HK-2 (cell line): ENCODE results near the gene KAZN.

Source experiments
- DNase-seq: peaks from one replicate; pipeline ENCODE4 v3.0.0-alpha.2; 2018; ENCODE audit not compliant: unreplicated experiment

KAZN gene

DNA sequence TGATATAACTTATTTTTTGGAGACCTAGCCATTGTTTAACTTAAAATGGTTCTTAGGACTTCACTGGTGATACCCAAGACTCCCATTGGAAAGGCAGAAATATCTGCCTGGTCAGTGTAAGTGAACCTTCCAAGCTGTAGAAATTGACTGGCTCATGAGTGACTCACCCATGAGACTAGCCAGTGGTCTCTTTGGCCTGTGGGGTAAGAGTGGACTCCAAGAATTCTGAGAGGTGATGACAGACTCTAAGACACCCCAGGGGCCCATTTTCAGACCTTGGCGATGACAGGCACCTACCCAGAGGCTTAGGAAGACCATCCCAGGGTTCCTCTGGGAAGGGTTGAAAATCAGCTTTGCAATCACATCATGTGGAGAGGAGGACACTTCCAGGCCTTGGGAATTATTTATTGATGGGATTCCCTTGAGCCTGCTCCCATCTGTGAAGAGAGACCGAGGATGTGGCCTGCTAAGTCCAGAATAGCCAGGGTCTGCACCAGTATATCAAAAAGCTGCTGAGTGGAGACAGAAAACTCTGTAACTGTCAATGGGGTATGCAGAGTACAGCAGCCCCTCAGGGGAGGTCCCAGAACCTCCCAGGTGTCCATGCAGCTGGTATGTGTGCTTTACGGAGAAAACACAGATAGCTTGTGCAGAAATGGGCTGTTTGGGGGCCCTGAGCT, 78.9 kb downstream of the KAZN start:
- no peak for DNase-seq

DNA sequence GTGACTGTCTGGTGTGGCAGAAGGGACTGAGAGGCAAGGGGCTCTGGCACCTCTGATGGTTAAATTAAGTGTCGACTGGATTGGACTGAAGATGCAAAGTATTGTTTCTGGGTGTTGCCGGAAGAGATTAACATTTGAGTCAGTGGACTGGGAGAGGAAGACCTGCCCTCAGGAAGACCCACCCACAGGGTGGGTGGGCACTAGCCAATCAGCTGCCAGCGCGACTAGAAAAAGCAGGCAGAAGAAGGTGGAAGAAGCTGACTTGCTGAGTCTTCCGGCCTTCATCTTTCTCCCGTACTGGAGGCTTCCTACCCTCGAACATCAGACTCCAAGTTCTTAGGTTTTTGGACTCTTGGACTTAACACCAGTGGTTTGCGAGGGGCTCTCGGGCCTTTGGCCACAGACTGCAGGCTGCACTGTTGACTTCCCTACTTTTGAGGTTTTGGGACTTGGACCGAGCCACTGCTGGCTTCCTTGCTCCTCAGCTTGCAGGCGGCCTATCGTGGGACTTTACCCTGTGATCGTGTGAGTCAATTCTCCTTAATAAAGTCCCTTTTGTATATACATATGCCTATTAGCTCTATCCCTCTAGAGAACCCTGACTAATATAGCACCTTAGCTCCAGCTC, 79.6 kb downstream of the KAZN start:
- DNase-seq = no peak

DNA sequence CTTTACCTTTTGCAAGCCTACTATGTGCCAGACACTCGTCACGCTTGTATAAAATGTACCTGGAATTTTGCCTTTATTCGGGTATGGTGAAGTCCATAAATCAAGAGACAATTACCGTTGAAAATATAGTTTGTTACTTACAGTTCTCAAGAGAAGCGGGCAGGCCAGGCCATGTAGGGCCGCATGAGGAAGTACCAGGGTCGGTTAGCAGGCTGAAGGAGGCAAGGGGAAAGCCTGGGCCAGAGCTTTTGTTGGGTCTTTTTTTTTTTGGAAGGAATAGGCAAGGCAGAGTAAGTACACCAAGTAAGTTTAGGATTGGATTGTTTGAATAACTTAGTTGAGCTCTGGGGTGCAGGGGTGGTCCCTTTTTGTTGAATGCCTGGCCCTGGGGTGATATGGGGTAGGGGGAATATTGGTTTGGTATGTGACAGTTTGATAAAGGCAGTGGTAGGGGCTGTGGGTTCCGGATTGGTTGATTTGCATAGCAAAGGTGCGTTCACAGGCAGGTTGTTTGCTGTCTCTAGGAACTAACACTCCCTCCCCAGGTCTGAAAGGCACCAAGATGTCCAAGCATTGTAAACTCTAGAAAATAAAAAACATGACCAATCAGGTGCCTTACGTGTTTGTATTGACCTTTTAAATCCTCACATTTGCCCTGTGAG, 80.7 kb downstream of the KAZN start:
- DNase-seq = no peak

DNA sequence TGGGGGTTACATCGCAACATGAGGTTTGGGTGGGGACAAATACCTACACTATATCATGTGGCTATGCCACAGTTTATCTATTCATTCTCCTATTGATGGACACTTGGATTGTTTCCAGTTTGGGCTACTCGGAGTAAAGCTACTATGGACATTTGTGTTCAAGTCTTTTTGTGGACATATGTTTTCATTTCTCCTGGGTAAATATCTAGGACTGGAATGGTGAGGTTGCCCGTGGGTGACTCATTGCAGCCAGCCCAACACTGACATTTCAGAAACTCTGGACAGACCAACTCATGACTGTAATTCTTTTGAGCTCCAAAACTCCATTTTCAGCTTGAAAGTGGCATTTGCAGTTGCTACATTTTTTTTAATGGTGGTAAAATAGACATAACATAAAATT, 82.7 kb downstream of the KAZN start:
- DNase-seq = no peak

DNA sequence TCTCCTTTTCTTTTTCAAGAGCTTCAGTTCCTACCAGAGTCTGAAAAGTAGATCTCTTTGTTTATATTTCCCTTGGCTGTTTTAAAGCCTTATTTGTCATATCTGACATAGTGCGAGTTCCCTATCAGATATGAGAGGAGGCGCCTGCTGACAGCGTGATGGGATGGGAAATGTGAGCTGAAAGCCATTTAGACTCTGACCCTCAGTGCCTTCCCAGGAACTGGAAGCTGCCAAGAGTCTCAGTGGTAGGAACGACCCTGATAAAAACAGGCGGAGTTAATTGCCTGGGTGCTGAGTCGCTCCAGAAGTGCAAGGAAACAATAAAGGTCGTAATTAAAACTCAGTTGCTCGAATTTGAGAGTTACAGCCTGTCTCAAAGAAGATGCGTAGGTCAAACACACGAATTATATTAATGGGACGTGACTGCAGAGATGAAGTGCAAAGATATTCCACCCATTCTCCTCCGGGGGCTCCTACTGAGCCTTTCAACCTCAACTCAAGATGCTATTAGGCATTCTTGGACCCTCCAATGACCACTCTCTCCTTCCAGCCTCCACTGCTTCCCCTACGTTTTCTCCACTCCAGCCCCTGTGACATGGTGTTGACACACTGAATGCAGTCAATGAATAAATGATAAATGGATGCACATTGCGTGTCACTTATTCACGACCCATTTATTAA, 84.6 kb downstream of the KAZN start:
- DNase-seq = no peak

DNA sequence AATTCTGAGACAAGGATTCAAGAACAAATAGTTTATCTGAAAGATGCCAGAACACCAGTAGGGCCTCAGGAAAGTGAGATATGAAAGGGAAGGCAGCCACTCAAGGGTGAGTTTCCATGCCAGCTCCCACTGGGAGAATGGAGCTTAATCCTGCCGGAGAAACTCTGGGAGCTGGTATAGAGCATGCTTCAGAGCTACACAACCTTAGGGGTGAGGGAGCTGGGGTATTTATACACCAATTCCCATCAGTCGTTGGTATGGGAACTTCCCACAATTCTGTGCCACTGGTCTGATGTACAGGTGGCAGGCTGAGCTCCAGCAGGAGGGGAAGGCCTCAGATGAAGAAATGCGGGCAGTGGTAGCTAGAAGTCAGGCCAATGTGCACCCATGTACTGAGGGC, 86.6 kb downstream of the KAZN start:
- no peak for DNase-seq

DNA sequence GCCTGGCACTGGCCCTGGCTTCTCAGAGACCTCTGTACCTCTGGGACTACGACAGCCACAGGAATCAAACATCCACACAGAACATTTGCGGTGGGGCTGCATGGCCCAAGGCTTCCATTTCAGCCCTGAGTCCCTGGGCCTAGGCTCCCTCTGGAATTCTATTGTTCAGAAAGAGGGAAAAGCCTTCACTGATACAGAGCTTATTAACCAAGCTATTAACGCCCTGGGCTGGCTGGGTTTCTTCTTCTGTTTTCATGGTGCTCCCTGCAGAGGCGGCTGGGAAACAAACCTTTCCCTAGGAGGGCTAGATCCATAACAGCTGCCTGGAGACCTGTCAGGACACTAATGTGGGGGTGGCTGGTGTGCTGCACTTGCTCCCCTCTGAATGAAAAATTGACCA, 88.2 kb downstream of the KAZN start:
- no peak for DNase-seq

DNA sequence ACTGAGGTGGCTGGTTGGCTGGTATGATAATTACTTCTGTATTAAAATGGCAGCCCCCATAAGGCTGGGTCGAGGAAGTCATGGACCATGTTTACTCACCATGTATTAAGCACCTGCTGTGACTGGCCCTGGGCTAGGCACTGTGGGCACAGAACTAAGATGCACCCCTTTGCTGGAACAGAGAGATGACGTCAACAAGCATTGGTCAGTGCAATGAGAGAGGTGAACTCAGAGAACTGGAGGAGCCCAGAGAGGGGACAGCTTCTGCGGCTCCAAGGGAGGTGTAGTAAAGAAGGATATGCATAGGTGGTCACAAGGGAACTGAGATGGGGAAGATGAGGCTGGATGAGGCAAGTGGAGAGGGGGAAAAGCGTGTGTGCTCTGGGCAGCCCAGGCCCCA, 88.7 kb downstream of the KAZN start:
- DNase-seq = no peak

DNA sequence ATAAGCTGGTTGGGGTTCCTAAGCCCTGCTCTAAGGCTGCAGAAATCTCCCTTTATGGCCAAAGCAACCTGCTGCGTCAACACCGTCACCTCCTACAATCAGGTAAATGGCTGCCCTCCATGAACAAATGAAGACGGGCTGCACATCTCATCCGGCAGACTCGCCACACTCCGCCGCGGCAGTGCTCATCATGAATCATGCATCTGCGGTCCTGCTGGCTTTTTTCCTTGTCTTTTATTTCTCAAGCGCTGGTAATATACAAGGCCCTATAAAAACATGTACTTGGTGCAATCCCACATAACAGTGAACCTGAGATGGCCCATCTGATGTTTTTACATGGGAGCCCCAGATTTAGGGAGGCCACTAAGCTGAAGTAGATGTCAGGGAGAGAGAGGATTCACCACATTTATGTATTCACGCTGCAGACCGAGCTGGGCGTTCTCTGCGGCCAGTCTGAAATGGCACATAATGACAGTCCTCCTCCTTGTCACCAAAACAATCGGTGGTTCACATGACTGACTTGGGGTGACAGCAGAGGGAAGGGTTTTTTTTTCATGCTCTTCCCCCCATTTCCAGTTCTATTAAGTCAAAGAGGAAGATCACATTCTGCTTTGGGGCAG, 91.6 kb downstream of the KAZN start:
- DNase-seq = no peak

DNA sequence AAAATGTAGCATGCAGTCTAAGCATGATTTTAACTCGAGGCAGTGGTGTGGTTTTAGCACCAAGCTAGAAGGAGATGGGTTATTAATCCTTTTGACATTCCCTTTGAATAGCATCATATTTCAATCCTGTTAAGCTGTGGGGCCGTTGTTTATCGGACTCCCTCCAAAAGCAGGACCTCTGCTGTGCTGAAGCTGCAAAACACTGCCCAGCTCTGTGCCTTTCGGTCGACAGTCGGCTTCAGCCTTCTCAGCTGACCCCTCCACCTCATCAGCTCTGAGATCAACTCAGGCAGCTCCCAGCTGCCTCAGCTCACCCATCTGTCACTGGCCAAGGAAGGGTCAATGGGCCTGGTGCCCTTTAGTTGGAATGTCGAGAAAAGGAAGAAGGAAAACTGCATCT, 95.5 kb downstream of the KAZN start:
- DNase-seq = no peak

DNA sequence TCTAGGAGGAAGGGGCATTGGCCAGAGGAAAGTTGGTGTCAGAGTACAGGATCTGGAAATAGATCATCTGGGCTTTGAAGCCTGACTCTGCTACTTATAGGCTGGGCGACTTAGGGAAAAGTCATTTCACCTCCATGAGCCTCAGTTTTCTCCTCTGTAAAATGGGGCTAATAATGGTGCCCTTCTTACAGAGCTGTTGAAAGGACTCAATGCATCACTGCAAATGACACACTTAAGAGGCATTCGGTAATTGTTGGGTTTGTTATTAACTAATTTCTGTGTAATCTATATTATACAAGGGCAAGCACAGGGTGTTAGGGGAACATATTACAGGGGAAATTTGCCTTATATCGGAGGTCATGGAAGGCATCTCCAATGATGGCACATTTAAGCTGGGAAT, 96.1 kb downstream of the KAZN start:
- DNase-seq = no peak

DNA sequence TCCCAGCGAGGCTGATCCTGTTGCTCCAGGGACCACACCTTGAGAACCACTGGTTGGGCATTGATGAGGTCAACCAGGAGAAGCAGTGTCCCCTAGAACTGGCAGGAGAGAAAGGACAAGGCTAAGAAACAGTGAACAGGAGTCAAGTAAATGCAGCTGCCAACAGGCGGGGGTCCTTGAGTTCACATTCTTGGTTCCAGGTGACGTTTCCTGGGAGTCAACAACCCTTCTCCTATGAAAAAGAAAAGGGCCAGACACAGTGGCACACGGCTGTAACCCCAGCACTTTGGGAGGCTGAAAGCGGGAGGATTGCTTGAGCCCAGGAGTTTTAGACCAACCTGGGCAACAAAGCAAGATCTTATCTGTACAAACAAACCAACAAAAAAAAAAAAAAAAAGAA, 98.3 kb downstream of the KAZN start:
- DNase-seq = no peak

DNA sequence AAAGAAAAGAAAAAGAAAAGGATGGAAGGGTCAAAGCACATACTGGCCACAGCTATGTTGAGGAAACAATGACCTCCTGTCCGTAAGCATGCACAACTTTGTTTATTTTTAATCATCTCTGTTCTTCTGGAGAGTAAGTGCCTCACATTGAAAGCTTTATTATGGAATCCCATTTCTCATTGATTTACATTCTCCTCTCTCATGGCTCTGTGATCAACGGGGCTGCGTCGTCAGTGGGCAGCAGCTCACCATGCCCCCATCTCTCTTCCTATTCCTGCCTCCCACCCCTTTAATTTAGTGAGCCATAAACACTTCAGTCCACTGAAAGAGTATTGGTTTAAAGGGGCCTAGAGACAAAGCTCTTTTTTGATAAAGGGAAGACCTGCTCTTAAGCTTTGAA, 98.9 kb downstream of the KAZN start:
- DNase-seq = no peak

DNA sequence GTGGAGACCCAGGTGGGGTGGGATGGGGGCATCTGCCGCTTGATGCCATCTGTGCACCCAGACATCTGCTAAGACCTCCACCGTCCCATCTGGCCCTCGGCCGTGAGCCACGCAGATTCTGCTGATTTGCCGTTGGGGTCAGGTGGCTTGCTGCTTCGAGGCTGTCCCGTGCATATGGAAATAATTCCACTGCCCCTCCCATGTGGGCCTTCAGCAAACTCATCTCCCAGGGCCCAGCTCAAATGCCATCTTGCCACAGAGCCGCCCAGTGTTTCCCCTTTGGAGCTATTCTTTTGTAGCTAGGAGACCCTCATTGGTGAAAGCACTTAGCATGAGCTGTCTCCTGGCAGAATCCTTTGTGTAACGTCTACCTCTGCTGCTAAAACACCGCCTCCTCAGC, 99.8 kb downstream of the KAZN start:
- DNase-seq = no peak

DNA sequence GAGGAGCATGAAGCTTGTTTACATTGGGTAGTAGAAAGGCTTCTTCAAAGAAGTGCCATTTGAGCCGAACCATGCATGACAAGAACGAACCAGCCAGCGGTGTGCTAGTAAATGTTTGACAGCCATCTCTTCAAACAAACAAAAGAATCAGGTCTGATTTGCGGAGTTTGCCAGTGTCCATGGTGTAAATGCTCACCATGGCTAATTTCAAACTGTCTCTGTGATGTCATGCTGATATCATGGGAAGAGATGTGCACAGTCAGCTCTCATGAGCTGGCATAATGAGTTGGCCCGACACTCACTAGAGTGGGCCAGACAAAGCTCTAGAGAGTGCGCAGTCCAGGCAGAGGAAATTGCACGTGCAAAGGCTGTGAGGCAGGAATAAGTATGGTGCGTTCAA, 101.1 kb downstream of the KAZN start:
- DNase-seq = no peak

DNA sequence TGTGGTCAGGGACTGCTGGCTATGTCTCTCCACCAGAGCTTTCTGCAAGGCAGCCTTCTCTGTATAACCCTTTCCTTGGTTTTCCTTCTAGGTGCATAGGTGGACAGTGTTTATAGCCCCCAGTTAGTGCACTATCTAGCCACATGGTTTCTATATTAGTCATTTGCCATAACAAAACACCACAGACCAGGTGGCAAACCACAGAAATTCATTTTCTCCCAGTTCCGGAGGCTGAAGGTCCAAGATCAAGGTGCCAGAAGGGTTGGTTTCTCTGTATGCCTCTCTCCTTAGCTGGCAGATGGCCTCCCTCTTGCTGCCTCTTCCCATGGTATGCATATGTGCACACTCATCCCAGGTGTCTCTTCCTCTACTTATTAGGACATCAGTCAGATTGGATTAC, 106.4 kb downstream of the KAZN start:
- DNase-seq = peak; percentile 29

DNA sequence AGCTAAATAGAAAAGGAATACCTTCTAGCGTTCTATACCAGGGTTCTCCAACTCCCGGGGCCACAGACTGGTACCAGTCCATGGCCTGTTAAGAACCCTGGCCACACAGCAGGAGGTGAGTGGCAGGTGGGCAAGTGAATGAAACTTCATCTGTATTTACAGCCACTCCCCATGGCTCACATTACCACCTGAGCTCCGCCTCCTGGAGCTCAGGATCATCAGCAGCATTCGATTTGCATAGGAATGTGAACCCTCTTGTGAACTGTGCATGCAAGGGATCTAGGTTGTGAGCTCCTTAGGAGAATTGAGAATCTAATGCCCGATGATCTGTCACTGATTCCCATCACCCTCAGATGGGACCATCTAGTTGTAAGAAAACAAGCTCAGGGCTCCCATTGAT, 107.3 kb downstream of the KAZN start:
- DNase-seq = no peak

DNA sequence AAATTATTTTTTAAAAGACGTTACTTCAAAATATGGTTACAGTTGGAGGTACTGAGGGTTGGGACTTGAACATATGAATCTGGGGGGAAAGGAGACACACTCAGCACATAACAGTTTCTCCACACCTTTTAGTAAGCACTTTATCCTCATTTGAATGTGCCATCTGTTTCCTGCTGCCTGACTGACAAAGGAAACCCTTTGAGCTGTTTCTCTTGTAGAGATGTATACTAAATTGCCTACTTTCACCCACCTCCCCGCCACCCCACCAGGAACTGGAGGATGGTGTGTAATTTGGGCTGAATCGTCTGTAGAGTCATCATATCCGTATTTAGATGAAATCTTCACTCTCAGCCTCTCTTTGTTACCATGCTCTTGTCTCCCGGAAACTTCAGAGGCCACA, 108.1 kb downstream of the KAZN start:
- no peak for DNase-seq

DNA sequence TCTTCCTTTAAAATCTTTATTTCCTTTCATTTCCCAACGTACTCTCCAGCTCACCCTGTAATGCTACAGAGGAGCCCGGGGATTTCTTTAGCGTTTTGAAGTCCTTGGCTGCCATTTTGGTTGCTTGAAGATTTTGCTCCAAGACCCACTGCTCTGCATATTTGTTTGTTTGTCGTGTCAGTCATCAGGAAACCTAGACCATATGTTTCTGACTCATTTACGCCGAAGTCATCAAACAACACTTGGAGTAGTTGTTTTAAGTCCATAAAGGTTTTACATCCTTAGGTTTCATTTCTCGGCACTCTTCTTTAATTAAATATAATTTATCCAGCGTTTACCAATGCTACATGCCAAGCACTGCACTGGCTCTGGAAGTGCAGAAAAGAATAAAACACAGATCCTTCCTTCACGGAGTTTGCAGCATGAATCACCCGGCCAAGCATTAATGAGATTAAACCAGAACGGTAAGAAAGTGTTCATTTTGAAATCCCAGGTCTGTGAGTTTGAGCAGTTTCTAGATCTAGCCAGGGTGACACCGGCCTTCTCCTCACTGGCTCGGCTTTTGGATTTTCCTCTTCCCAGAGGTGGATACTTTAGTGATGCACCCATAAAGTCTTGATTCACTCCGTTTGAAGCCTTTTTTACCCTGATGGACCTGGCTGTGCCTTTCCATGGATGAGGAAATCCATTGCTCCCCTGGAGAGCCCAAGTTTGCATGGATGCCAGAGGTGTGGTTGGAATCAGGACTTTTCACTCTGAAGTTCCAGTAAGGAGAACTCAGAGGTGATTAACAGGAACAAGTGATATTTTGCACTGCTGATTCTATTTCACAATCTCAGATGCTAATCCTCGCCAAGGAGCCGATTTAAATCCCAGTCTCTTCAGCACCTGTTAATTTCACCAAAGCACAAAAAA, 109.3 kb downstream of the KAZN start:
- DNase-seq = no peak

DNA sequence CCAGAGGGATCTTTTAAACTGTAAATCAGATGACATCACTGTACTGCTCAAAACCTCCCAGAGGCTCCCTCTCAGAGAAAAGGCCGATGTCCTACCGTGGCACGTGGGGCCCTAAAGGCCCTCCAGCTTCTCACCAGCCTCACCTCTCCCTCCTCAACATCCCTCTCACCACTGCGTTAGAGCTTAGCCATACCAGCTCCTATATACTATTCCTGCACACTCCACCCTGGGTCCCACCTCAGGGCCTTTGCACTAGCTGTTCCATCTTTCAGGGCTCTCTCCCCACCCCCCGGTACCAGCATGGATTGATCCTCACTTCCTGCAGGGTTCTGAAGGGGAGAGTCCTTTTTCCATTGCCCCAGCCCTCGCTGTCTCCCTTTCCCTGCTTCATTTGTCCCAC, 111.8 kb downstream of the KAZN start:
- no peak for DNase-seq

DNA sequence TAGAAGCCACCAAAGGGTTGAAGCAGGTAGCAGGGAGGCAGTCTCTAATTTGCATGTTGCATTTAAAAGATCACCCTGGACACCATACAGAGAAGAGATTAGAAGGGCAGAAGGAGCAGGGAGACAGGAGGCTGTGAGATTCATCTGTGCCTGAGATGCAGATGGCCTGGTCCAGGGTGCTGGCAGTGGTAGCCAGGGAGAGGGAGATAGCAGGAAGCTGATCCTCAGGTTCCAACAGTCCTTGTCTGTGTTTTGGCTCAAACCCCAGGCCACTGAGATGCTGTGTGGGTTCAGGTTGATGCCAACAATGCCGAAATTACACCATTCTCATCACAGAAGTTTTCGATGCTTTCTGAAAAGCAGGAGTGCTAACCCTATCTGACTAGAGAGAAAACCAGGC, 113.7 kb downstream of the KAZN start:
- no peak for DNase-seq
